C4-2B (cell line): Measurements from ENCODE around the gene PRSS22.

ENCODE experiments used
- ZFX ChIP-seq: fragments of 450-650 bp; IDR thresholded peaks from 2 replicates; pipeline ENCODE4 v1.6.1; 2017
- TF ChIP-seq, protein P1 (sequence below): fragments of 450-650 bp; conservative IDR thresholded peaks from 2 replicates; pipeline ENCODE4 v1.5.1; 2017; ENCODE audit warnings: mild to moderate bottlenecking

DNA sequence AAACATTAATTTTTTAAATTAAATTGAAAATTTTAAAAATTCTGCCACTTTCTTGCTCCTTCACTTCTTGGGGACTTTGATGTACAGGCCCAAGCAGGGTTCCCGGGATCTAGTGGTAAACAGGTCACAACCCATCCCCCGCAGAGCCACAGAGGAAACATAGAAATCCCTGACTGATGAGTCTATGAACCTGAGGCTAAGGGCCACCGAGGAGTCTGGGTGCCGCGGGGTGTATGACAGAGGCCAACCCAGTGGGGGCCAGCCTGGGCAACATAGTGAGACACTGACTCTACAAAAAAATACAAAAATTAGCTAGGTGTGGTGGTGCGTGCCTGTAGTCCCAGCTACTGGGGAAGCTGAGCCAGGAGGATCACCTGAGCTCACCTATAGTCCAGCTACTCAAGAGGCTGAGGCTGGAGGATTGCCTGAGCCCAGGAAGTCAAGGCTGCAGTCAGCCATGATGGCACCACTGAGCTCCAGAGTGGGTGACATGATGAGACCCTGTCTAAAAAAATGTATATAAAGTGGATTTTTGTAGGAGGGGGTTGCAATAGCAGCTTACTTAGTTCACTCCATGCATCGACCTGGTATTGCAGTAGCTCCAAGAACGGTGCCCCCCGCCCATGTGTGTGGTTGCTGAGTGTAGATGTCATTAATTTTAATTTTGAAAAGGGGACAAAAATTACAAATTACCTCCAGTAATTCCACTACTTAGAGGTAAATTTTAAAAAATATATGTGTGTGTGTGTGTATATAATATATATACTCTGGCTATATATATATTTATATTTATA lies 44.6 kb upstream of the PRSS22 start:
- TF ChIP-seq, protein P1, sequence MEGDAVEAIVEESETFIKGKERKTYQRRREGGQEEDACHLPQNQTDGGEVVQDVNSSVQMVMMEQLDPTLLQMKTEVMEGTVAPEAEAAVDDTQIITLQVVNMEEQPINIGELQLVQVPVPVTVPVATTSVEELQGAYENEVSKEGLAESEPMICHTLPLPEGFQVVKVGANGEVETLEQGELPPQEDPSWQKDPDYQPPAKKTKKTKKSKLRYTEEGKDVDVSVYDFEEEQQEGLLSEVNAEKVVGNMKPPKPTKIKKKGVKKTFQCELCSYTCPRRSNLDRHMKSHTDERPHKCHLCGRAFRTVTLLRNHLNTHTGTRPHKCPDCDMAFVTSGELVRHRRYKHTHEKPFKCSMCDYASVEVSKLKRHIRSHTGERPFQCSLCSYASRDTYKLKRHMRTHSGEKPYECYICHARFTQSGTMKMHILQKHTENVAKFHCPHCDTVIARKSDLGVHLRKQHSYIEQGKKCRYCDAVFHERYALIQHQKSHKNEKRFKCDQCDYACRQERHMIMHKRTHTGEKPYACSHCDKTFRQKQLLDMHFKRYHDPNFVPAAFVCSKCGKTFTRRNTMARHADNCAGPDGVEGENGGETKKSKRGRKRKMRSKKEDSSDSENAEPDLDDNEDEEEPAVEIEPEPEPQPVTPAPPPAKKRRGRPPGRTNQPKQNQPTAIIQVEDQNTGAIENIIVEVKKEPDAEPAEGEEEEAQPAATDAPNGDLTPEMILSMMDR: no peak
- no peak for TF ChIP-seq ZFX
